ENCODE measurements around the gene RNF212B.

DNA sequence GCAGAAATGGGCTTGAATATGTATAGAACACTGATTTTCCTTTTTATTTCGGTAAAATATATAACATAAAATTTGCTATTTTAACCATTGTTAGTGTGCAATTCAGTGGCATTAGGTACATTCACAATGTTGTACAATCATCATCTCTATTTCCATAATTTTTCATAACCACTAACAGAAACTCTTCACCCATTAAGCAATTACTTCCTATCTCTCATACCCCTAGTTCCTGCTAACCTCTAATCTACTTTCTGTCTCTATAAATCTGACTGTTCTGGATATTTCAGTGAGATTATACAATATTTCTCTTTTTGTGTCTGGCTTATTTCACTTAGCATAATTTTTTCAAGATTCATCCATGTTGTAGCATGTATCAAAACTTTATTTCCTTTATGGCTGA is 8.9 kb upstream of the RNF212B start:
- TF ChIP-seq POLR2A (IDR thresholded peaks at IDR 0.05; ENCODE audit: low read length): no peak
- TF ChIP-seq, protein P1, sequence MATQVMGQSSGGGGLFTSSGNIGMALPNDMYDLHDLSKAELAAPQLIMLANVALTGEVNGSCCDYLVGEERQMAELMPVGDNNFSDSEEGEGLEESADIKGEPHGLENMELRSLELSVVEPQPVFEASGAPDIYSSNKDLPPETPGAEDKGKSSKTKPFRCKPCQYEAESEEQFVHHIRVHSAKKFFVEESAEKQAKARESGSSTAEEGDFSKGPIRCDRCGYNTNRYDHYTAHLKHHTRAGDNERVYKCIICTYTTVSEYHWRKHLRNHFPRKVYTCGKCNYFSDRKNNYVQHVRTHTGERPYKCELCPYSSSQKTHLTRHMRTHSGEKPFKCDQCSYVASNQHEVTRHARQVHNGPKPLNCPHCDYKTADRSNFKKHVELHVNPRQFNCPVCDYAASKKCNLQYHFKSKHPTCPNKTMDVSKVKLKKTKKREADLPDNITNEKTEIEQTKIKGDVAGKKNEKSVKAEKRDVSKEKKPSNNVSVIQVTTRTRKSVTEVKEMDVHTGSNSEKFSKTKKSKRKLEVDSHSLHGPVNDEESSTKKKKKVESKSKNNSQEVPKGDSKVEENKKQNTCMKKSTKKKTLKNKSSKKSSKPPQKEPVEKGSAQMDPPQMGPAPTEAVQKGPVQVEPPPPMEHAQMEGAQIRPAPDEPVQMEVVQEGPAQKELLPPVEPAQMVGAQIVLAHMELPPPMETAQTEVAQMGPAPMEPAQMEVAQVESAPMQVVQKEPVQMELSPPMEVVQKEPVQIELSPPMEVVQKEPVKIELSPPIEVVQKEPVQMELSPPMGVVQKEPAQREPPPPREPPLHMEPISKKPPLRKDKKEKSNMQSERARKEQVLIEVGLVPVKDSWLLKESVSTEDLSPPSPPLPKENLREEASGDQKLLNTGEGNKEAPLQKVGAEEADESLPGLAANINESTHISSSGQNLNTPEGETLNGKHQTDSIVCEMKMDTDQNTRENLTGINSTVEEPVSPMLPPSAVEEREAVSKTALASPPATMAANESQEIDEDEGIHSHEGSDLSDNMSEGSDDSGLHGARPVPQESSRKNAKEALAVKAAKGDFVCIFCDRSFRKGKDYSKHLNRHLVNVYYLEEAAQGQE (IDR thresholded peaks at IDR 0.05): no peak
- TF ChIP-seq ZFP36 (IDR thresholded peaks at IDR 0.05; ENCODE audit: borderline replicate concordance, partially characterized antibody): no peak
- no peak for TF ChIP-seq SMC3 (IDR thresholded peaks at IDR 0.05)
